ENCODE data around the gene UBTF. TPM values are rescaled to one million over a fixed set of nuclear protein-coding genes. Genes with fewer than 3 reads are reported as not detected.
A peak's percentile ranks its signal among the peaks of the same experiment; 100 is the strongest.

The UBTF gene
- total and polyA plus RNA-seq, 9 of the 15 experiments (the other 6 are each of a cell fraction or from before 2014, with no cell fraction given) = 1.2 to 113 (median 83.6) TPM

DNA sequence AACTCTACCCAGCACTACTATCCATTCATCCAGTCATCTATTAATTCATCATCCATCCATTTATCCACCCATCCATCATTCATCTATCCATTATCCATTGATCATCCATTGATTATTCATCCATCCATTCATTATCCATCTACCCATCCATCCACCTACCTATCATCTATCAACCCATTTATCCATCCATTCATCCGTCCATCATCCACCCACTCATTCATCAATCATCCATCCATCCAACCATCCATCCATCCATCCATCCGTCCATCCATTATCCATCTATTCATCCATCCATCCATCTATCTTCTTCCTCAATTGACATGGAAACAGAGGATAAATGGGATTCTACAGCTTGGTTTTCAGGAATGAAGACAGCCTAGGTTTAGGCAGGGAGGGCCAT is 36.4 kb upstream of the UBTF start (continued):
- TF ChIP-seq, protein P1, sequence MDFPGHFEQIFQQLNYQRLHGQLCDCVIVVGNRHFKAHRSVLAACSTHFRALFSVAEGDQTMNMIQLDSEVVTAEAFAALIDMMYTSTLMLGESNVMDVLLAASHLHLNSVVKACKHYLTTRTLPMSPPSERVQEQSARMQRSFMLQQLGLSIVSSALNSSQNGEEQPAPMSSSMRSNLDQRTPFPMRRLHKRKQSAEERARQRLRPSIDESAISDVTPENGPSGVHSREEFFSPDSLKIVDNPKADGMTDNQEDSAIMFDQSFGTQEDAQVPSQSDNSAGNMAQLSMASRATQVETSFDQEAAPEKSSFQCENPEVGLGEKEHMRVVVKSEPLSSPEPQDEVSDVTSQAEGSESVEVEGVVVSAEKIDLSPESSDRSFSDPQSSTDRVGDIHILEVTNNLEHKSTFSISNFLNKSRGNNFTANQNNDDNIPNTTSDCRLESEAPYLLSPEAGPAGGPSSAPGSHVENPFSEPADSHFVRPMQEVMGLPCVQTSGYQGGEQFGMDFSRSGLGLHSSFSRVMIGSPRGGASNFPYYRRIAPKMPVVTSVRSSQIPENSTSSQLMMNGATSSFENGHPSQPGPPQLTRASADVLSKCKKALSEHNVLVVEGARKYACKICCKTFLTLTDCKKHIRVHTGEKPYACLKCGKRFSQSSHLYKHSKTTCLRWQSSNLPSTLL (IDR thresholded peaks at IDR 0.05) = 0 out of 2 replicates have a peak, but pooled peaks have one; percentile 25
- TF ChIP-seq, protein P2, sequence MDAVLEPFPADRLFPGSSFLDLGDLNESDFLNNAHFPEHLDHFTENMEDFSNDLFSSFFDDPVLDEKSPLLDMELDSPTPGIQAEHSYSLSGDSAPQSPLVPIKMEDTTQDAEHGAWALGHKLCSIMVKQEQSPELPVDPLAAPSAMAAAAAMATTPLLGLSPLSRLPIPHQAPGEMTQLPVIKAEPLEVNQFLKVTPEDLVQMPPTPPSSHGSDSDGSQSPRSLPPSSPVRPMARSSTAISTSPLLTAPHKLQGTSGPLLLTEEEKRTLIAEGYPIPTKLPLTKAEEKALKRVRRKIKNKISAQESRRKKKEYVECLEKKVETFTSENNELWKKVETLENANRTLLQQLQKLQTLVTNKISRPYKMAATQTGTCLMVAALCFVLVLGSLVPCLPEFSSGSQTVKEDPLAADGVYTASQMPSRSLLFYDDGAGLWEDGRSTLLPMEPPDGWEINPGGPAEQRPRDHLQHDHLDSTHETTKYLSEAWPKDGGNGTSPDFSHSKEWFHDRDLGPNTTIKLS (IDR thresholded peaks at IDR 0.05; ENCODE audit: borderline replicate concordance, low read depth) = no peak
- no peak for TF ChIP-seq BACH1 (tag; IDR thresholded peaks at IDR 0.05)
- TF ChIP-seq MEIS2 (IDR thresholded peaks at IDR 0.05; ENCODE audit: partially characterized antibody) = peak; percentile 11
- TF ChIP-seq, protein P3, sequence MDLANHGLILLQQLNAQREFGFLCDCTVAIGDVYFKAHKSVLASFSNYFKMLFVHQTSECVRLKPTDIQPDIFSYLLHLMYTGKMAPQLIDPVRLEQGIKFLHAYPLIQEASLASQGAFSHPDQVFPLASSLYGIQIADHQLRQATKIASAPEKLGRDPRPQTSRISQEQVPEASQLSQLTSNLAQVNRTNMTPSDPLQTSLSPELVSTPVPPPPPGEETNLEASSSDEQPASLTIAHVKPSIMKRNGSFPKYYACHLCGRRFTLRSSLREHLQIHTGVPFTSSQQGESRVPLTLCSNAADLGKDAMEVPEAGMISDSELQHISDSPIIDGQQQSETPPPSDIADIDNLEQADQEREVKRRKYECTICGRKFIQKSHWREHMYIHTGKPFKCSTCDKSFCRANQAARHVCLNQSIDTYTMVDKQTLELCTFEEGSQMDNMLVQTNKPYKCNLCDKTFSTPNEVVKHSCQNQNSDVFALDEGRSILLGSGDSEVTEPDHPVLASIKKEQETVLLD (IDR thresholded peaks at IDR 0.05) = 0 out of 2 replicates have a peak, but pooled peaks have one; percentile 29
- no peak for TF ChIP-seq ELF2 (CRISPR knock-in tag; IDR thresholded peaks at IDR 0.05)
- peak; percentile 51 to 63 for TF ChIP-seq KDM1A (IDR thresholded peaks at IDR 0.05)
- TF ChIP-seq PCBP2 (IDR thresholded peaks at IDR 0.05; ENCODE audit: low read depth, low read length, poor library complexity, severe bottlenecking) = no peak
- TF ChIP-seq, protein P4, sequence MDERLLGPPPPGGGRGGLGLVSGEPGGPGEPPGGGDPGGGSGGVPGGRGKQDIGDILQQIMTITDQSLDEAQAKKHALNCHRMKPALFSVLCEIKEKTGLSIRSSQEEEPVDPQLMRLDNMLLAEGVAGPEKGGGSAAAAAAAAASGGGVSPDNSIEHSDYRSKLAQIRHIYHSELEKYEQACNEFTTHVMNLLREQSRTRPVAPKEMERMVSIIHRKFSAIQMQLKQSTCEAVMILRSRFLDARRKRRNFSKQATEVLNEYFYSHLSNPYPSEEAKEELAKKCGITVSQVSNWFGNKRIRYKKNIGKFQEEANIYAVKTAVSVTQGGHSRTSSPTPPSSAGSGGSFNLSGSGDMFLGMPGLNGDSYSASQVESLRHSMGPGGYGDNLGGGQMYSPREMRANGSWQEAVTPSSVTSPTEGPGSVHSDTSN (CRISPR knock-in tag; IDR thresholded peaks at IDR 0.05; ENCODE audit: low read depth) = no peak
- TF ChIP-seq, protein P4 (tag; conservative IDR thresholded peaks at IDR 0.05; ENCODE audit: low read depth) = peak; percentile 62; the same call in 1 of the 2 replicates

Data from K562 (cell line).